Right lobe of liver (tissue), 4 donors: ENCODE results near the gene MARF1.

ENCODE experiments used
- CTCF ChIP-seq, 4 donors: fragments of 200-600 bp in 3 of 4; fragments of 450-650 bp in 1 of 4; IDR thresholded peaks; one replicate each; pipeline versions ENCODE4 v1.5.1 to v1.8.0; 2016 to 2022; ENCODE audit warnings: antibody characterized with exemption in 4 of 4, mild to moderate bottlenecking in 2 of 4
- POLR2A ChIP-seq: fragments of 450-650 bp; IDR thresholded peaks from one replicate; pipeline ENCODE4 v1.6.1; 2017; ENCODE audit warnings: antibody characterized with exemption, mild to moderate bottlenecking
- donor health status: DM: no; HTN: no; CAD: no.
- donor health status: DM: no; HTN: no; CAD: no.
- donor health status: DM: no; HTN: yes; CAD: no.

DNA sequence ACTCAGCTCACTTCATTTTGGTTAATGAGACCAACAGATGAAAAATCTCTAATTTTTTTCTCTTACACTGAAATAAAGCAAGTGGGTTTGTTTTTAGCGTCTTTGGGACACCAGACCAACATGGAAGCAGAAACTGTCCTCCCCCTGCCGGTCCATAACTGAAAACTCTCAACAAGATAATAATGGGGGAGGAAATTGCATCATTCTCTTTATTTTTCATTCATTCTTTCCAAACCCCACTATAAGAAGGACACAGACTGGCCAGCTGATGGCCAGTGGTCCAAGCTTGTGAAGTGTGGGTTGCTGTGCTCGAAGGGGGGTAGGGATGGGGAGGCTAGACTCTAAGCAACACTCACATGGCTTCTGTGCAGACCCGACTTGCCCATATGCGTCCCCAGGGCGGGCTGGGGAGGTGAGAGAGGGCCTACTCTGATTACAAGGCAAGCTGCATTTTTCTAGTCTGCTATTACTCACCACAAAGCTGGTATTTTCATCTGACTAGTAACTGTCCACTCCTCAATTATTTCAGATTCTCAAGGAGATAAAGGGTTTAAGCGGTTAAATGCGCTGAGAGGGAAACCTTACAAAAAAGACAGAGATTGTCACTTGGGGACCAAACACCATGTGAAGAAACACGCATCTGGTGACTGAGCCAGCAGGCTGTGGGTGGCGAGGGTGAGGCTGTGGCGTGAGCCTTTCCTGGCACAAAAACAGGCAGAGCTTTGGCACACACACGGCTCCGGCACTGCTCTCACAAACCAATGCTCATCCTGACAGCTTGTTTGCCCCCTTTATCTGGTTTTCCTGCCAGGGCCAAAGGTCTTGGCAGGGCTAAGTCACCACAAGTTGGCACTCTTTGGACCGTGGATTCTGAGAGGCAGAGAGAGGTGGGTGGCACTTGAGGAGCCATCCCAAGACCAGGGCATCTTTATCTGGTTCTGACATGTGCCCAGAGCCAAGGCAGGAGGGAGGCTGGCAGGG lies 38.2 kb downstream of the MARF1 start:
- TF ChIP-seq CTCF (IDR thresholded peaks at IDR 0.05) (no peak), POLR2A (no peak)
